OCI-LY1 (cell line): ENCODE results near the gene RNF13.
"Not testable (repeated sequence)": the region's sequence is repeated elsewhere in the genome, so short reads cannot be mapped to it uniquely, and the experiment has no call there.

Experiments
- H2AFZ ChIP-seq: fragments of 200-600 bp; sonication (generic), shearing (Covaris generic); 2 replicates; pipeline ENCODE4 v1.6.0; 2014; ENCODE audit warnings: antibody characterized with exemption, mild to moderate bottlenecking, low read length
- H3F3A ChIP-seq: fragments of 200-600 bp; sonication (generic), shearing (Covaris generic); 2 replicates; pipeline ENCODE4 v1.6.0; 2014; ENCODE audit warnings: mild to moderate bottlenecking, antibody characterized with exemption, low read length, moderate library complexity; ENCODE audit not compliant: insufficient read depth
- H3K27ac ChIP-seq: fragments of 200-600 bp; sonication (generic); 2 replicates; pipeline ENCODE4 v1.5.1; 2014; ENCODE audit warnings: low read length, mixed run types, mild to moderate bottlenecking, low read depth; ENCODE audit not compliant: poor library complexity, severe bottlenecking
- H3K27me3 ChIP-seq: fragments of 200-600 bp; sonication (generic); 2 replicates; pipeline ENCODE4 v1.6.0; 2014; ENCODE audit warnings: antibody characterized with exemption, mild to moderate bottlenecking, low read length, moderate library complexity; ENCODE audit not compliant: insufficient read depth
- H3K36me3 ChIP-seq: fragments of 200-600 bp; sonication (generic); 2 replicates; pipeline ENCODE4 v1.6.1; 2014; ENCODE audit warnings: mild to moderate bottlenecking, antibody characterized with exemption, low read length, moderate library complexity, mixed read lengths; ENCODE audit not compliant: insufficient read depth
- H3K4me1 ChIP-seq: fragments of 200-600 bp; sonication (generic); 2 replicates; pipeline ENCODE4 v1.5.1; 2014; ENCODE audit warnings: mild to moderate bottlenecking, low read length, moderate library complexity; ENCODE audit not compliant: insufficient read depth, severe bottlenecking
- H3K4me2 ChIP-seq: fragments of 200-600 bp; sonication (generic), shearing (Covaris generic); 2 replicates; pipeline ENCODE4 v1.6.1; 2014; ENCODE audit warnings: low read length
- H3K4me3 ChIP-seq: fragments of 200-600 bp; sonication (generic); 2 replicates; pipeline ENCODE4 v1.5.1; 2014; ENCODE audit warnings: low read length, low read depth, mild to moderate bottlenecking, mixed read lengths; ENCODE audit not compliant: poor library complexity, severe bottlenecking
- H3K79me2 ChIP-seq: fragments of 200-600 bp; shearing (Covaris generic); 2 replicates; pipeline ENCODE4 v1.6.1; 2016; ENCODE audit warnings: mixed run types, low read length, mixed read lengths; ENCODE audit not compliant: insufficient read depth
- H3K9ac ChIP-seq: fragments of 200-600 bp; sonication (generic), shearing (Covaris generic); 2 replicates; pipeline ENCODE4 v1.6.1; 2014; ENCODE audit warnings: mild to moderate bottlenecking, low read length, mixed read lengths
- H3K9me2 ChIP-seq: fragments of 200-600 bp; sonication (generic), shearing (Covaris generic); 2 replicates; pipeline ENCODE4 v1.6.1; 2014; ENCODE audit warnings: low read depth, mild to moderate bottlenecking, low read length, mixed read lengths
- H3K9me3 ChIP-seq: fragments of 200-600 bp; shearing (Covaris generic); 2 replicates; pipeline ENCODE4 v1.6.1; 2014; ENCODE audit warnings: low read length, mixed read lengths
- H4K20me1 ChIP-seq: fragments of 200-600 bp; sonication (generic), shearing (Covaris generic); 2 replicates; pipeline ENCODE4 v1.6.0; 2016; ENCODE audit warnings: mild to moderate bottlenecking, low read length; ENCODE audit not compliant: insufficient read depth
- EZH2 ChIP-seq: fragments of 200-600 bp; sonication (generic), shearing (Covaris generic); IDR thresholded peaks from 2 replicates; pipeline ENCODE4 v1.8.0; 2017; ENCODE audit warnings: borderline replicate concordance, mixed run types, mild to moderate bottlenecking, antibody characterized with exemption, low read length, moderate library complexity, mixed read lengths
- TF ChIP-seq, protein P1 (sequence below): fragments of 200-600 bp; sonication (generic), shearing (Covaris generic); IDR thresholded peaks from 2 replicates; pipeline ENCODE4 v1.5.1; 2017; ENCODE audit warnings: mild to moderate bottlenecking, antibody characterized with exemption, low read length, moderate library complexity, mixed read lengths

The RNF13 gene

DNA sequence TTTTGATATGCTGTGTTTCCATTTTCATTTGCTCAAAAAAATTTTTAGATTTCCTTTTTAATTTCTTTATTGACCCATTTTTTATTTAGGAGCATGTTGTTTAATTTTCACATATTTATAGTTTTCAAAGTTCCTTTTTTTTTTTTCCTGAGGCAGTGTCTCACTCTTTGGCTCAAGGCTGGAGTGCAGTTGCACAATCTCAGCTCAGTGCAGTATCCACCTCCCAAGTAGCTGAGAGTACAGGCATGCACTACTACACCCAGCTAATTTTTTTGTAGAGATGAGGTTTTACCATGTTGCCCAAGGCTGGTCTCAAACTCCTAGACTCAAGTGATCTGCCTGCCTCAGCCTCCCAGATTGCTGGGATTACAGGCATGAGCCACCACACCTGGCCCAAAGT lies 121.5 kb downstream of the RNF13 start:
- Histone ChIP-seq H4K20me1 (no peaks in the 10 kb centered on the region), H3F3A (no peaks in the 10 kb centered on the region), H3K27ac (no peak overlapping the region), H3K4me3 (no peak overlapping the region), H3K27me3 (no peaks in the 10 kb centered on the region), H3K36me3 (peaks cover 16% of the 10 kb centered on the region), H2AFZ (no peak overlapping the region), H3K9me2 (no peaks in the 10 kb centered on the region), H3K4me1 (peaks cover 4% of the 10 kb centered on the region), H3K9me3 (peaks cover 6% of the 10 kb centered on the region; the same call in 1 of the 2 replicates), H3K79me2 (no peaks in the 10 kb centered on the region), H3K9ac (no peak overlapping the region), H3K4me2 (no peak overlapping the region)
- TF ChIP-seq, protein P1, sequence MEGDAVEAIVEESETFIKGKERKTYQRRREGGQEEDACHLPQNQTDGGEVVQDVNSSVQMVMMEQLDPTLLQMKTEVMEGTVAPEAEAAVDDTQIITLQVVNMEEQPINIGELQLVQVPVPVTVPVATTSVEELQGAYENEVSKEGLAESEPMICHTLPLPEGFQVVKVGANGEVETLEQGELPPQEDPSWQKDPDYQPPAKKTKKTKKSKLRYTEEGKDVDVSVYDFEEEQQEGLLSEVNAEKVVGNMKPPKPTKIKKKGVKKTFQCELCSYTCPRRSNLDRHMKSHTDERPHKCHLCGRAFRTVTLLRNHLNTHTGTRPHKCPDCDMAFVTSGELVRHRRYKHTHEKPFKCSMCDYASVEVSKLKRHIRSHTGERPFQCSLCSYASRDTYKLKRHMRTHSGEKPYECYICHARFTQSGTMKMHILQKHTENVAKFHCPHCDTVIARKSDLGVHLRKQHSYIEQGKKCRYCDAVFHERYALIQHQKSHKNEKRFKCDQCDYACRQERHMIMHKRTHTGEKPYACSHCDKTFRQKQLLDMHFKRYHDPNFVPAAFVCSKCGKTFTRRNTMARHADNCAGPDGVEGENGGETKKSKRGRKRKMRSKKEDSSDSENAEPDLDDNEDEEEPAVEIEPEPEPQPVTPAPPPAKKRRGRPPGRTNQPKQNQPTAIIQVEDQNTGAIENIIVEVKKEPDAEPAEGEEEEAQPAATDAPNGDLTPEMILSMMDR: no peak
- no peak for TF ChIP-seq EZH2

DNA sequence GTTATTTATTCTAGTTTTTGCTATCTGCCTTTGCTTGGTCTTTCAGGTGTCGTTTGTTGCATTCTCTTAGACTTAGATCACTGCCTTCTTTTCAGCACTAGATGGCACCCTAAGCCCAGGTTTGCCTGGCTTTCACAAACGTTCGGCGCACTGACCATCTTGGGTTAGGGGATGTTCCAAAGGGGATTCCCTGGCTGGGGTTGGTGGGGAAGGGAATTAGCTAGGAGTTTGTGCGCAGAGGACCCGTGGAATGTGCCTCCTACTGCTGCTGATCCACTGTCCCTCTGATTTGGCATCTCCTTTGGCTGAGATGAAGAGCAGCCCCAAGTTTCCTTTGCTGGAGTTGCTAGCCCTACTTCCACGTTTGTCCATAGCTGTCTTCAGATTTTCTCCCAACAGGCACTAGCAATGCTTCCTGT lies 123.8 kb downstream of the RNF13 start:
- H3F3A ChIP-seq: no peaks in the 10 kb centered on the region
- no peaks in the 10 kb centered on the region for H3K27me3 ChIP-seq
- peaks cover 12% of the 10 kb centered on the region for H3K36me3 ChIP-seq
- peaks cover 4% of the 10 kb centered on the region for H3K4me1 ChIP-seq
- H2AFZ ChIP-seq: no peak overlapping the region
- no peaks in the 10 kb centered on the region for H3K9me2 ChIP-seq
- no peak for TF ChIP-seq EZH2
- TF ChIP-seq, protein P1: peak; percentile 98
- no peak overlapping the region for H3K4me3 ChIP-seq
- H3K79me2 ChIP-seq: 0 out of 2 replicates have a peak, but pooled peaks cover under 1% of the 10 kb centered on the region
- H3K27ac ChIP-seq: no peak overlapping the region
- no peaks in the 10 kb centered on the region for H4K20me1 ChIP-seq
- peak overlapping the region; percentile 17; the same call in 1 of the 2 replicates for H3K4me2 ChIP-seq
- peaks cover 6% of the 10 kb centered on the region; the same call in 1 of the 2 replicates for H3K9me3 ChIP-seq
- H3K9ac ChIP-seq: no peak overlapping the region

DNA sequence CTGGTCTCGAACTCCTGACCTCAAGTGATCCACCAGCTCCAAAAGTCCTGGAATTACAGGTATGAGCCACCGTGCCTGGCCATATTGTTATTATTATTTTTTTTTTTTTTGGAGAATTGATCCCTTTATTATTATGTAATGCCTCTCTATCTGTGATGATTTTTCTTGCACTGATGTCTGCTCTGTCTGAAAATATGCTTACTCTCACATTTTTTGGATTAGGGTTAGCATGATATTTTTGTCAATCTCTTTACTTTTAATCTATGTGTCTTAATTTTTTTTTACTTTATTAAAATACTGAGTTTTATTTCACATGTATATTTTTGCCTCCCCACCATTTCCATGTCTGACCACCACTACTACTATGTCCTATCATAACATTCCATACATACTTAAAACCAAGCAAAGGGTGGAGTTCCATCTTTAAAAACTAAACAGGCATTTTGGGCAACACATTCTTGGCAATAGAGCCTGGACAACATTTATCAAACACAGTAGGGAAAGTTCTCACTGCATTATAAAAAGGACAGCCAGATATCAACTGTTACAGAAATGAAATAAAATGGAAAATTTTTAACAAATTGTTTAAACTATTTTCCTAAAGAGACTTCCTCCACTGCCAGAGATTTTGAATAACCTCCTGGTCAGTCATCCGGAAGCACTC lies 125.5 kb downstream of the RNF13 start:
- H3K79me2 ChIP-seq, H3K27ac ChIP-seq, H2AFZ ChIP-seq, H3F3A ChIP-seq, H3K9me3 ChIP-seq, H3K36me3 ChIP-seq, H4K20me1 ChIP-seq, H3K27me3 ChIP-seq, H3K9ac ChIP-seq, H3K4me1 ChIP-seq, H3K4me3 ChIP-seq, H3K9me2 ChIP-seq, H3K4me2 ChIP-seq: not testable (repeated sequence)

DNA sequence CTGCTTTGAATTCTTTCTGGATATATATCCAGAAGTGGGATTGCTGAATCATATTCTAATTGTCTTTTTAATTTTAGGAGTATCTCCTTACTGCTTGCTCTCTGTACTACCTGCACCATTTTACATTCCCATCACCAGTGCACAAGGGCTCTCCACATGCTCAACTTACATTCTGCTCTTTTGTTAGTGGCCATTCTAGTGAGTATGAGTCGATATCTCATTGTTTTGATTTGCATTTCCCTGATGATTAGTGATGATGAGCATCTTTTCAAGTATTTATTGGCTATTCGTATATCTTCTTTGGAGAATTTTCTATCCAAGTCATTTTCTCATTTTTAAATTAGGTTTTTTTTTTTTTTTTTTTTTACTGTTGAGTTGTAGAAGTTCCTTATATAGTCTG lies 128.2 kb downstream of the RNF13 start:
- H3K27me3 ChIP-seq: no peaks in the 10 kb centered on the region
- no peak overlapping the region for H3K27ac ChIP-seq
- TF ChIP-seq EZH2: no peak
- TF ChIP-seq, protein P1: no peak
- no peak overlapping the region for H3K9ac ChIP-seq
- 0 out of 2 replicates have a peak, but pooled peaks cover 3% of the 10 kb centered on the region for H3K9me3 ChIP-seq
- peaks cover 9% of the 10 kb centered on the region; the same call in 1 of the 2 replicates for H3K36me3 ChIP-seq
- no peaks in the 10 kb centered on the region for H4K20me1 ChIP-seq
- no peaks in the 10 kb centered on the region for H3K9me2 ChIP-seq
- no peak overlapping the region for H2AFZ ChIP-seq
- H3K4me2 ChIP-seq: no peak overlapping the region
- no peak overlapping the region for H3K4me3 ChIP-seq
- H3K4me1 ChIP-seq: peaks cover 4% of the 10 kb centered on the region
- no peaks in the 10 kb centered on the region for H3F3A ChIP-seq
- H3K79me2 ChIP-seq: 0 out of 2 replicates have a peak, but pooled peaks cover 5% of the 10 kb centered on the region
